ENCODE data around the gene PIR.

Gene PIR

DNA sequence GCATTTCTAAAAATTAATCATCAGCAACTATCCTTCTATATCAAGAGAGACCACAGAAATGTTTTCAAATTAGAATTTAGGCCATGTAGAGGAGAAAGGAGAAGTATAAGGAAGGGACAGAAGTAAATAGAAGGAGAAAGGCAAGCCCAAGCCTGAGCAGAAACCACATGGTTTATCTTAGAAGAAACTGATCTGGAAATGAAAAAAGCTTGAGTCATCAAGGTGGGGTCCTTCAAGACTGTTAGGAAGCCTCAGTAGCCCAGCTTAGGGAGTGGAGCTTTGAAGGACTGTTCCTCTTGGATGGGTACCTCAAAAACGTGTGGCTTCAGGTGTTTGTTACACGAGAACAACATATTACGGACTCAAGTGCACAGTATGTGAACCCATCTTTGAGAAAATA, 12.0 kb upstream of the PIR start:
- H3K4me3 ChIP-seq (replicated peaks; ENCODE audit: low read depth, low read length): no peak overlapping the region
- TF ChIP-seq, protein P1, sequence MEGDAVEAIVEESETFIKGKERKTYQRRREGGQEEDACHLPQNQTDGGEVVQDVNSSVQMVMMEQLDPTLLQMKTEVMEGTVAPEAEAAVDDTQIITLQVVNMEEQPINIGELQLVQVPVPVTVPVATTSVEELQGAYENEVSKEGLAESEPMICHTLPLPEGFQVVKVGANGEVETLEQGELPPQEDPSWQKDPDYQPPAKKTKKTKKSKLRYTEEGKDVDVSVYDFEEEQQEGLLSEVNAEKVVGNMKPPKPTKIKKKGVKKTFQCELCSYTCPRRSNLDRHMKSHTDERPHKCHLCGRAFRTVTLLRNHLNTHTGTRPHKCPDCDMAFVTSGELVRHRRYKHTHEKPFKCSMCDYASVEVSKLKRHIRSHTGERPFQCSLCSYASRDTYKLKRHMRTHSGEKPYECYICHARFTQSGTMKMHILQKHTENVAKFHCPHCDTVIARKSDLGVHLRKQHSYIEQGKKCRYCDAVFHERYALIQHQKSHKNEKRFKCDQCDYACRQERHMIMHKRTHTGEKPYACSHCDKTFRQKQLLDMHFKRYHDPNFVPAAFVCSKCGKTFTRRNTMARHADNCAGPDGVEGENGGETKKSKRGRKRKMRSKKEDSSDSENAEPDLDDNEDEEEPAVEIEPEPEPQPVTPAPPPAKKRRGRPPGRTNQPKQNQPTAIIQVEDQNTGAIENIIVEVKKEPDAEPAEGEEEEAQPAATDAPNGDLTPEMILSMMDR (IDR thresholded peaks at IDR 0.05; ENCODE audit: low read depth, low read length, missing control alignments): no peak
- DNase-seq (ENCODE audit: extremely low read depth, low read depth): no peak

DNA sequence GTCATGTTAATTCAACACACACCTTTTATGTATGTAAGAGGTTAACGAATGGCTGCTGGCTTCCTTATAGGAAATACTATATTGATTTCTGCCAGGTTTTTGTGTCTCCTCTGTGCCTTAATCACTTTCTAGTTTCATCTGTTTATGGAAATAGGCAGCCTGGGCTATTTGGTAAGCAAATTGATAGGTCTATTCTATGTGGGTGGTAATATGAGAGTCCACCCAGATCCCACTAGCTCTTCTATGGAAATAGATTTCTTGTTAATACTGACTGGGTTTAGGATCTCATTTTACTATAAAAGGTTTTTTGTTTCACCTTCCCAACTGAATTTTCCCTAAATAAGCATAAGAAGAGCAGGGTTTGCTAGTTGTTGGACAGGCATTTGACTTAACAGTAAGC, 11.5 kb upstream of the PIR start:
- H3K4me3 ChIP-seq (replicated peaks; ENCODE audit: low read depth, low read length): no peak overlapping the region
- TF ChIP-seq, protein P1 (IDR thresholded peaks at IDR 0.05; ENCODE audit: low read depth, low read length, missing control alignments): no peak
- DNase-seq (ENCODE audit: extremely low read depth, low read depth): no peak

DNA sequence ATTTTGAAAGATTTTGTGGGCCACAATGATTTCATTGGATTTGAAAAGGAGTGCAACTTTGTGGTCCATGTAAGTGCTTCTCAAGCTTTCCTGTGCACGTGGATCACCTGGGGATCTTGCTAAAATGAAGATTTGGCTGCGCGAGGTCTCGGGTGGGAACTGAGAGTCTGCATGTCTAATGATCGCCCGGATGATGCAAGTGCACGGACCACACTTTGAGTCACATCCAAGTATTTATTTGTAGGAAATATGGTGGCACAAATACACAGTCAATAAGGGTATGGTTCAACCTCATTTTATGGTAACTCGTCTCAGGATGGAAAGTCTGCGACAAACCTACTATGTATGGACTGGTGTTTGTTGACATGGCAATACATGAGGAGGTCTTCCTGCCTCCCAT, 8.4 kb upstream of the PIR start:
- no peak for DNase-seq (ENCODE audit: extremely low read depth, low read depth)
- TF ChIP-seq, protein P1 (IDR thresholded peaks at IDR 0.05; ENCODE audit: low read depth, low read length, missing control alignments): no peak
- no peak overlapping the region for H3K4me3 ChIP-seq (replicated peaks; ENCODE audit: low read depth, low read length)

DNA sequence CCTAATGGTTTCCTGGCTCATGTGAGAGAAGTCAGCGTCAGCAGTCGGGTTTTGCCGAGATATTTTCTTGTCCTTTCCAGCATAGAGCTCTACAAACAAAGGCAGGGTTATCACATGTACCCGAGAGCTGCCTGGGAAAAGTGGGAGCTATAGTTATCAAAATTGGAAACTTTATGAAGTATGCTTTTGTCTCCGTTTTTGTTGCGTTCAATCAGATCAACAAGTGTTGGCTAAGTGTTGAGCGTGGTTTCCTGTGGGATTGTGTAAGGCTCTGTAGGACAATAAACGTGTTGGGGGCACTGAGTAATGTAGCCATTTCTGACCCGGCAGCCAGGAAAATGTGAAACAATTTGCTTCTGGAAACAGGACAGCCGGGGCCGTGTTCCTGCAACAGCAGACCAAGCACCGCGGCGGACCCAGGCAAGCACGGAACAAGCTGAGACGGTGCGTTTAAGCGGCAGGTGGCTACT, 7.4 kb upstream of the PIR start, which contains the start of gene BMX:
Gene BMX (plus strand): TSS at position 311 of the 470 bp plus-strand sequence. CDS start 7,547 bp downstream, outside the sequence.
- no peak within 1 kb of the TSS for H3K4me3 ChIP-seq (replicated peaks; ENCODE audit: low read depth, low read length)
- TF ChIP-seq, protein P1 (IDR thresholded peaks at IDR 0.05; ENCODE audit: low read depth, low read length, missing control alignments): no peak
- DNase-seq (ENCODE audit: extremely low read depth, low read depth): no peak

DNA sequence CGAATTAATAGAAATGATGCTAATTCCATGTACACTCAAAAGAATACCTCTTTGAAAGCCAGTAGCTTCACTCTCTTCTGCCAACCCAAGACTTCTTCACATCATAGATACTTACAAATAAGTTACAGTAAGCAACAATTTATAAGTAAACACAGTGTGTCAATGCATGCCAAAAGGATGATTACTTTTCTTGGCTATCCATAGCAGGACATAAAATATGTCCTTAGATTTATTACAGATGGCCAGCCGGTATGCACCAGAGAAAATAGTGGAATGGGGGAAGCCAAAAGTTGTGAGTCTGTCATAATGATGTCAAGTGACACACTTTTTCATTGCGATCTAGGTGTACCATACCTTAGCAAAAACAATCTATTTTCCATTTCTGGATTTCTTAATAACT, 6.8 kb upstream of the PIR start:
- TF ChIP-seq, protein P1 (IDR thresholded peaks at IDR 0.05; ENCODE audit: low read depth, low read length, missing control alignments): no peak
- H3K4me3 ChIP-seq (replicated peaks; ENCODE audit: low read depth, low read length): no peak overlapping the region
- no peak for DNase-seq (ENCODE audit: extremely low read depth, low read depth)

DNA sequence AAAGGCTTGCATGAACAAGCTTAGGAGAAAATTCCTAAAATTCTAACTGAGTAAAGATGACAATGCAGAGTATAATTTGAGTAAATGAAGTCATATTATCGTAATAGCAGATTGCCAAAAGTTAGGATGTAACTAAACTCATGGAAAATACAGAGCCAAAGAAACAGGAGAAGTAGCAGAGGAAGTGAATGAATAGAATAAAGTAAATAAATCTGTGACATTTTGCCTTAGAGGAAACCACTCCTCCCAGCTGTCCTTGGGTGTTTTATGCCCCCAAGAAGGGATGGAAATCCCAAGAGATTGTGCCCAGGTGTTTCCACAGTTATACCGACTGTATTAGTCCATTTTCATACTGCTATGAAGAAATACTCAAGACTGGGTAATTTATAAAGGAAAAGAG, 5.6 kb upstream of the PIR start:
- DNase-seq (ENCODE audit: extremely low read depth, low read depth): no peak
- no peak overlapping the region for H3K4me3 ChIP-seq (replicated peaks; ENCODE audit: low read depth, low read length)
- TF ChIP-seq, protein P1 (IDR thresholded peaks at IDR 0.05; ENCODE audit: low read depth, low read length, missing control alignments): no peak

DNA sequence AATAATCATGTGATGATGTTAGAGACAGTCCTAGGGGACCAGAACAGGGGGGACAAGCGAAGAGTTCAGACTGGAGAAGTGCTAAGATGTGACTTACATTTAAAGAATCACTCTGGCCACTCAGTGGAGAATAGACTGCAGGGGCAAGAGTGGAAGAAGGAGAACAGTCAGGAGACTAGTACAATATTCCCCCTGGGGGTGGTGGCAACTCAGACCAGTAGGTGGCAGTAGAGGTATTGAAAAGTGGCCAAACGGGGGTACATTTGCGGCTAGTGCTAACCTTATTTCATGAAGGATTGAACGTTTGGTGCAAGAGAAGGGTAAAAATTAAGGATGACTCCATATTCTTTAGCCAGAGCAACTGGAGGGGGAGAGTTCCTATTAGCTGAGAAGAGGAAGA, 4.7 kb upstream of the PIR start:
- DNase-seq (ENCODE audit: extremely low read depth, low read depth): no peak
- TF ChIP-seq, protein P1 (IDR thresholded peaks at IDR 0.05; ENCODE audit: low read depth, low read length, missing control alignments): peak; percentile 70
- H3K4me3 ChIP-seq (replicated peaks; ENCODE audit: low read depth, low read length): no peak overlapping the region
